Type B pancreatic cell (in vitro differentiated cells): ENCODE data around the gene BANP. TPM values are rescaled to one million over a fixed set of nuclear protein-coding genes. Genes with fewer than 3 reads are reported as not detected.

Experiments used
- DNase-seq: peaks from one replicate; pipeline ENCODE4 v3.0.0; 2021; ENCODE audit warnings: mixed read lengths; ENCODE audit not compliant: unreplicated experiment; ENCODE audit errors: extremely low spot score
- H3K27ac Mint-ChIP-seq: 2 replicates; pipeline ENCODE4 v1.8.0; 2021; ENCODE audit warnings: mild to moderate bottlenecking, mixed read lengths
- H3K27me3 Mint-ChIP-seq: 2 replicates; pipeline ENCODE4 v1.8.0; 2021; ENCODE audit warnings: mixed read lengths
- H3K36me3 Mint-ChIP-seq: 2 replicates; pipeline ENCODE4 v1.8.0; 2021; ENCODE audit warnings: mixed read lengths
- H3K4me1 Mint-ChIP-seq: one replicate; pipeline ENCODE4 v1.8.0; 2021; ENCODE audit warnings: mixed read lengths; ENCODE audit not compliant: unreplicated experiment
- H3K4me3 Mint-ChIP-seq: 2 replicates; pipeline ENCODE4 v1.8.0; 2021; ENCODE audit warnings: mild to moderate bottlenecking, mixed read lengths
- H3K9me3 Mint-ChIP-seq: 2 replicates; pipeline ENCODE4 v1.8.0; 2021; ENCODE audit warnings: mixed read lengths
- CTCF ChIP-seq: fragments of 200-600 bp; sonication (generic); conservative IDR thresholded peaks from 2 replicates; pipeline ENCODE4 v1.5.0; 2021; ENCODE audit warnings: antibody characterized with exemption, mild to moderate bottlenecking
- total RNA-seq: library from RNA; stranded (reverse); gene quantifications from 2 replicates; pipeline ENCODE4 v1.2.1, GENCODE V29; 2021; ENCODE audit warnings: low replicate concordance

The BANP gene
- total RNA-seq, 1 donor from 2014 or later: 36.9 TPM

DNA sequence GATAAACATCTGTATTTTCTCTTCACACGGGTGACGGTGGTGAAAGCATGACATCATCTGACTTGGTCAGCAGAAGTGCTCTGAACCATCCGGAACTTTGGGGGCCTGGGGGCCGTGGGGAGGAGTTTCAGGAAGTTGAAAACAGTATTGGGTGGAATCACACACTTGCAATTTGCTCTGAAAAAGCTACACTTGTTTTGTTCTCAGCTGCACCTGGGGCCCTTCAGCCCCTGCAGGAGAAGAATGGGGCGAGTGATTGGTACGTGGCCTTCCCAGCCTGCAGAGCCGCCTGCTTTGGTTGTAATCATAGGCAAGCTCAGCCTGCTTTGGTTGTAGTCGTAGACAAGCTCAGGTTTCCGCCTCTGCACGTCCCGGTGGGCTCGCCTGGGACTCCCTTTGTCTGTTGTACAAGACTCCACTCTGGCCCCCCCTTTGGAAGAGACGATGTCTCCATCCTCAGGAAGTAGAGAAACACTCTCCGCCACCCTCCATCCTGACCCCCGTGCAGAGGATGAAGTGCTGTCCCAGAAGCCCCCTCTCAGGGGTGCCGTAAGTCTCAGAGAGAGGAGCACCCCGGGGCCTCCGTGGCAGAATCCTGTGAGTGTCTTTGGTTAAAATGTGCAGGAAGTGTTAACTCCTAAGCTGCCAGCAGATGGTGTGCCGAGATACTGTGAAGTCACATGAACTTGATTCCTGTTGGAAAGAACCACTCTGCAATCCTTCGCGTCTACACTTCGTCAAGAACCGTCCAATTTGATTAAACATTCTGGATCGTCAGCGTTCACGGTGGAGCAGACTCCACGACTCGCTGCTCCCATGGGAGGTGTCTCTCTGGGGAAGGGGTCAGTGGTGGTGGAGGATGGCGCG is 5.4 kb downstream of the BANP start:
- peak overlapping the region; percentile 81 for H3K4me3 Mint-ChIP-seq
- no peak for DNase-seq
- peaks cover 23% of the 10 kb centered on the region for H3K36me3 Mint-ChIP-seq
- no peaks in the 10 kb centered on the region for H3K27me3 Mint-ChIP-seq
- H3K4me1 Mint-ChIP-seq: peaks cover 74% of the 10 kb centered on the region
- H3K27ac Mint-ChIP-seq: peak overlapping the region; percentile 92
- H3K9me3 Mint-ChIP-seq: no peaks in the 10 kb centered on the region
- TF ChIP-seq CTCF: peak; percentile 61

DNA sequence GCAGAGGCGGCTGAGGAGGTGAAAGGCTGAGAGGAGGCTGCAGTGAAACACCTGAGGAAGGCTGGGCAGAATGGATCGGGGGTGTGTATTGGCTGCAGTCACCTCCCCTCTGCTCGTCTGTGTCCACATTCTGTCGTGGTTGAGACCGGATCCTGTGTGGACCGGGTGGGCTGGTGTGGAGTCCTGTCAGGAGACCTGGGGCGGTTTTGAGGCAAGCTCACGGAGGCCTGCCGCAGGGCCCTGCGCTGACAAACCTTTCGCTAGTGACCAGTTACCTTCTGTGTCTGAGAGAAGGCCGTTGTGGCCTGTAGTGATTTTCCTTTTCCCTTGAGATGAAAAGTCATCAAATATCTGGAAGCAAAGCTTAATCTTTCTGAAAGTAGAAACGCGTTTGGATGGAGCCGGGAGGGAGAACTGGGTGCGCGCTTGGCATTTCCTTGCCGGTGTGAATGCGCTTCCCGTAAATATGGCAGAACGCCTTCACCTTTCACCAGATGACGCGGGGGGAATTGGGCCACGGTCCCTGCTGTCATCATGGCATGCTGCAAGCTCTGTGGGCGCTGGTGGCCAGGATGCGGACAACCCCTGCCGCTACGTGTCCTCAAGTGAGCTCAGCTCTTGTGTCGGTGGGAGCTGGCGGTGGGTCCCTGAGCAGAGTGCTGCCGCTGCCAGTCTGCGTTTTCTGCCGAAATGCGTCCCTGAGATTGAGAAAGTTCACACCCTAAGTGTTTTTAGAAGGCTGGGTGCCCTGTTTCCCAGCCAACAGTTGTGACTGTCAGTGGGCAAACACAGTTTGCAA is 6.3 kb downstream of the BANP start:
- Mint-ChIP-seq H3K27ac (peak overlapping the region; percentile 92), H3K36me3 (peaks cover 20% of the 10 kb centered on the region), H3K4me1 (peaks cover 70% of the 10 kb centered on the region), H3K27me3 (no peaks in the 10 kb centered on the region), H3K4me3 (peak overlapping the region; percentile 81), H3K9me3 (no peaks in the 10 kb centered on the region)
- no peak for TF ChIP-seq CTCF
- no peak for DNase-seq

DNA sequence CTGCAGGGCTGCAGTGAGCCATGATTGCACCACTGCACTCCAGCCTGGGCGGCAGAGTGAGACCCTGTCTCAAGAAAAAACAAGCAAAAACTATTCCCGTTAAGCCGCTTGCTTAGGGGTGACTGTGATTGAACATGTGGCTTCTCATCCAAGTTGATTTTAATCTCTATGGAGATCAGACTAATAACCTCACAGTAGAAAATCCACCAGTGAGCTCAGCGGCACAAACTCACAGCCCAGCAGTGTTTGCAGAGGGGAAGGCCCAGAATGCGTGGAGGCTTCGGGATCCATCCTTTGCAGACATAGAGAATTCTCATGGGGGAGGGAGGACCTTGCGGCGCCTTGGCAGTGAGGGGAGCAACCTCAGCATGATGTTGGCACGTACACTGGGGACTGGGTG is 7.4 kb downstream of the BANP start:
- DNase-seq: no peak
- peaks cover 70% of the 10 kb centered on the region for H3K4me1 Mint-ChIP-seq
- no peaks in the 10 kb centered on the region for H3K9me3 Mint-ChIP-seq
- peaks cover 20% of the 10 kb centered on the region for H3K36me3 Mint-ChIP-seq
- no peak overlapping the region for H3K27ac Mint-ChIP-seq
- TF ChIP-seq CTCF: no peak
- no peak overlapping the region for H3K4me3 Mint-ChIP-seq
- no peaks in the 10 kb centered on the region for H3K27me3 Mint-ChIP-seq

GRCh38 chr16:87959391-87959990 is 8.3 kb downstream of the BANP start:
- Mint-ChIP-seq H3K4me3 (no peak overlapping the region), H3K4me1 (peaks cover 71% of the 10 kb centered on the region), H3K27me3 (no peaks in the 10 kb centered on the region), H3K9me3 (no peaks in the 10 kb centered on the region), H3K36me3 (peaks cover 19% of the 10 kb centered on the region), H3K27ac (no peak overlapping the region)
- no peak for DNase-seq
- no peak for TF ChIP-seq CTCF

DNA sequence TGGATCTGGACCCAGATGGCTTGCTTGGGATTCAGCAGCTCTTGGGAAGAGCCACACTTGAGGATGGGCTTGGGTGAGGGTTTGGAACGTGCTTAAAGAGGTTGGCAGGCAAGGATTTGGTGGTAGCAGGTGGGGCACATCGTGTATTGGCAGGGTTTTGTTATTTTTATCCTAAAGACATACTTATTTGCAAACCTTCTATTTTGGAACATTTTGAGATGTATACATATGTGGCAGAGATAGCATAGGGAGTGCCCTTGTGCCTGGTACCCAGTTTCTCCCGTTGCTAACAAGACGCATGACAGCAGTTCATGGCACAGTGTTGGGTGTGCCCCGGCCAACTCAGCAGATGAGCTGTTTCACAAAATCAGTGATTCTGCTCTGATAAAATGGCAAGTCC is 9.1 kb downstream of the BANP start:
- Mint-ChIP-seq H3K9me3 (no peaks in the 10 kb centered on the region), H3K27me3 (no peaks in the 10 kb centered on the region), H3K27ac (no peak overlapping the region), H3K36me3 (peaks cover 19% of the 10 kb centered on the region), H3K4me1 (peaks cover 69% of the 10 kb centered on the region), H3K4me3 (no peak overlapping the region)
- no peak for DNase-seq
- TF ChIP-seq CTCF: no peak
